Cerebellar cortex (tissue), 1 donor: ENCODE data around the gene CARMIL1.
"Not testable (repeated sequence)": the region's sequence is repeated elsewhere in the genome, so short reads cannot be mapped to it uniquely, and the experiment has no call there.

Experiments
- DNase-seq: peaks from one replicate; pipeline ENCODE4 v3.0.0-alpha.2; 2015; ENCODE audit warnings: low spot score

The CARMIL1 gene

DNA sequence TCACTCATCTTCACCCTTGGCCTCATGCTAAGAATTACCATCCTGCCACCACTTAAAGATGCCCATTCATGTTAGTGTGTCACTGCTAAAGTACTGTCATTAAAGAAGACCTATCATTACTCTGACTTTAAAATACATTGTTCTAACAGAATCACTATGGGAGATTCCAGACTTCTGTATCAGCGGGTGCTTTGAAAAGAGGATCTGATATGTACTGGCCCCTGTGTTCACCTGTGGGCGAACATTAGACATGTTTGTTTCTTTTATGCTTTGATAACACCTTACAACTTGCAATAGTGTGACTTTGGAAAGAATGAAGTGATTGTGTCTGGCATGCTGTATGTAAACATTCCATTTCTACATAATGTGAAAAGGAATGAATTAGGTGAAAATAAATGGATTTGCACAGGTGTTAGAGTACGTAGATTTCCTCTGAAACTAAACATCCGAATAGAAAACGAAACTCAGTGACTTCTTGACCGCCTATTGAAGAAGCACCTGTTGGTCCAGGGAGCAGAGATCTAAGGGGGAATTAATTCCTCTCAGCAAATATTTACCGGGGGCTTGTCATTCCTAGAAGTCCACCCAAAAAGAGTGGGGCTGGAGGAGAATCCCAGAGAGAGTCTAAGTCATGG, 132.3 kb downstream of the CARMIL1 start:
- no peak for DNase-seq

DNA sequence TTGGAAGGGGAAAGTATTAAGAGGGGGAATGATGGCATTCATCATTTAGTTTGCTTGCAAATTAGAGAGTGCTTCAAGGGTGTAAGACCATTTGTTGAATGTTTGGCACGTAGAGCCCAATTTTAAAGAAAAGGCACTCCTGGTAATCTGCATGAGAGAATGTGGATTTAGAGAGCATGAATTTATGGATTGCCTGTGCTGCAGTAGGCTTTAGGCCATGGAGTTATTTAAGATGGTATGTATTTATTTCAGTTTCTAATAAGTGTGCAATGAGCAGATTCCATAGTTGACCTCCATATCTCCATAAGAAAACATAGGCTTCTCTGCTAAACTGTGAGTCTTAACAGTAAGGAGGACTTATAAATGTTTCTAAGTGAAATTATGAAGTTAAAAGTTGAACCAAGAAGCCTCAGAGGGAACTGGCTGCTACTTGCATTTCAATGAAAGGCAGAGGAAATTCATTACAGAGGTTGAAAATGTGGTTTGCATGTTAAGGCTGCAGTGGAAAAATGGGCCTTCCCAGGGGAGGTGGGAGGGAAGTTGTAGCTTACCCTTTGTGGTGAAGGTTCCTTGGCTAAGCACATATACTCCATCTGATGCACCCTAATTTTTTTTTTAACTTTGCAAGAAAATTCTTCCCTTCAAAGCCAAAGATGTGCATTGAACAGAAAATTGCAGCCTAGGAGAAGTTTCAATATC, 134.2 kb downstream of the CARMIL1 start:
- DNase-seq = no peak

DNA sequence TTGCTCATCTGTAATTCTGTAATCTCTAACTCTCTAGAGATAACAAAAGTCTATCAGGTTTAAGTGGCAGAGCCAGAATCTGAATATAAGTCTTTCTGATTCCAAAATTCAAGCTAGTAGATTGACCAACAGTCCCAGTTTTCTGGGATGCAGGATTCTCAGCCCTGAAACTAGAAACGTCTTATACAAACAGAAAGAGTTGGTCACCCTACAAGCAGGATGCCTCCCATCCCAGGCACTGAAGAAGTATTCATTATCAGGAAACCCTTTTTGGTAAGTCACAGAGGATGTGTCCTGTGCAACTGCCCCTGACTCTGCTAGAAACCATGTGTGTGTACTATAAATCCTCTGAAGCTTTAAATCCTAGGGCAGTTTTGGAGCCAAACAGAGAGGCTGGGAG, 135.0 kb downstream of the CARMIL1 start:
- DNase-seq = no peak

DNA sequence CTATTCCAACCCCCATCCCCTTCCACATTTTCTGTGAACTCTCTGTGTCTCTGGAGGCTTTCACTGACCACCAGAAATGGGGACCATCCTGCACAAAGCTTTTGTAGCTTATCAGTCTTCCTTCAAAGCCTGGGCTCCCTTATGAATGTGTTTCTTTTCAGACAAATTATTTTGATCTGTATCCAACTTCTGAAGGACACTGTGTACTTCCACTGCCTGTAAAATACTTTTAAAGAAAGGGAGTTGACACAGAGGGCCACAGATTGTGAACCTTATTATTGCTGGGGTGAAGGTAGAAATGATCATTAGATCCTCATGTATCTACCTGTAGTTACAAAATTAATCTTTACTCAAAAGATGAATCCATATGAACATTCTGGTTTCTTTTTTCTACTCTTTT, 135.6 kb downstream of the CARMIL1 start:
- no peak for DNase-seq

DNA sequence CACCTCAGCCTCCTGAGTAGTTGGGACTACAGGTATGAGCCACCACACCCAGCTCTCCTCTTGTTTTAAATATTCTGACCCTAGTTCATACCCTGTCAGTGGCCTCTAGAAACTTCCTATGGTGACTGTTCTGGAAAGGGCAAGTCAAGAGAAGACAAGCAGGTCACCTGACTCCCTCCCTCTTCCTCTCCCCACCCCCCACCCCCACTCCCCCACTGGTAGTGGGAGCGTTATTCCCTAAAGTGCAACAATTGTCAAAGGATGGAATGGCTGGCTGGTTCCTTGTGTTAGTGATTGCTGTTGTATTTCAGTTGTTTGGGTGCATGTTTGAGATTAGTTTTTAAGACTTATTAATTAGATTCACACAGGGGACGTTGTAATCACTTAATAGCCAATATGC, 136.1 kb downstream of the CARMIL1 start:
- DNase-seq = no peak

DNA sequence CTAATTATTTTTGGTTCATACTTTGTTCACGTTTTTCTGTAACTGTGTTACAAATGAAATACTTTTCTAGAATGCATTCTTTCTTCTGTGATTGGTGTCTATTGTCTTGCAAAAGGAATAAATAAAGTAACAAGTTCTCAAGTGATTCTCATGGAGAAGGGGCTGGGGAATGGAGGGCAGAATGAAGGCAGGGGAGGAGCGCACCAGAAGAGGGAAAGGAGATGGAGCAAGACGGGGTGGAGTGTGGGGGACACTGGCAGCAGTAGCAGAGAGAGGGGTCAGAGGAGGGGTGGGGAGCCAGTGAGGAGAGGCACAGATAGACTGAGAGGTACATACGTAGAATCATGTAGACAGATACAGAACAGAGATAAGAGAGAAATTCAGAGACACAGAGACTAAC, 136.5 kb downstream of the CARMIL1 start:
- DNase-seq = no peak

DNA sequence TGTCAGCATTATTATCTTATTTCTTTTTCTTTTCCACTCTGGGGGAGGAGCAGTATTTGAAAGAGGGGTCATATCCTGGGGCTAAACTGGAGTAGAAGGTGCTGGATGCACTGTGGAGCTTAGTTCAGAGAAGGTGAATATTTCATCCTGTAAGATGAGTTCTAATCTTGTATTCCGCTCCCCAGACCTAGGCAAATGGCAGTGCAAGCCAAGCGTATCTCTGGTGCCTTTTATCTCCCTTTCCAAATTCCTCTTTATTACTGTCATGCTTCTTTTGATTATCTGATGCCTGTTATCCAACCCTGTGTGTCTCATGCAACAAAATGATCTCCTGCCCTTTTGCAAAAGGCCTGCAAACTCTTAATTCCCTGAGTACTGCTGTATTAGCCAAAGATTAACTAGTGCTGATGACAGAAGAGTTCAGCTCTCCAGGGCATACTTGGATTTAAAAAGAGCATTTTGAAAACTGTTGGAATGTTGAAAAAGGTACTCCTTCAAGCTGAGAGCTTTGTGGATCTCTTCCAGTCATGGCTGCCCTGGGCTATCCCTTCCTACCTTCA, 138.0 kb downstream of the CARMIL1 start:
- DNase-seq = no peak

DNA sequence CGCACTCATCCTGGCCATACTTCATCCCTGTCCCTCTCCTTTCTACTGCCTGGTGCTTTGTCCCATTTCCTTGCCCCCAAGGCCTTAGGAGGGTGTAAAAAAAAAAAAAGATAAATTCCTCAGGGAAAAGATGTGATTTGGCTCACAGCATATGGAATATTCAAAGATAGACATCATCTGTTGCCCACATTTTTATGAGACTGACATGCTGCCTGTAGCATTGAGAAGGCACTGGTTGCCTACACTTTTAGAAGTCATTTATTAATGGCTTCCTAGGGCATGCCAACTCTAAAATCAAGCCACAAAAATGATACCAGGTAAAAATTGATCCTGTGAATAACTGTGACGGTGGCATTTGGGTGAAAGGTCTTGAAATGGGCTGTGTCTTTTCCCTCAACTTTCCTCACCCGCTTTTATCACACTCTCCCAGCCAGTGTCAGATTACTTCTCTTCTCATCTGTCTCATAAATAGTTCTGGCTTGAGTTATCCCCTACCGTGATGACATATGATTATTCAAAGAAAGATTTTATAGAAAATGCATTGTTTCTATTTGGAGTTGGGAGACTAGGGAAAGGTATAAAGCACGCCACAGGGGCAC, 139.4 kb downstream of the CARMIL1 start:
- no peak for DNase-seq

DNA sequence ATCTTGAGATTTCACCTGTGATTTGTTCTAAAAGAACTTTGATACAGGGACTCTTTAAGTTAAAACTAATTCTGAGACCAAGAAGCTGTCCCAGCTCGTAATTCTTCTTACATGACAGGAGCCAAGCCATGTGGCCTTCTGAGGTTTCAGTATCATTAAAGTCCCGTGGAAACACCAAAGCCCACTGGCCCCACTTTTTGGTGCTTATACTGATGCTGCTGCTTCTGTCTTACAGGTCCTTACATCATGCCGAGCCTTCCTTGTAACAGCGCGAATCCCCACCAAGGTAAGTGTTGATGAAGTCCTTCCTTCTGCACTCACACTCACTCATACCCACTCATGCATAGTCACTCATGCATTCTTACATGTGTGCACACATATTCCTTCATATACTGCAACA, 140.7 kb downstream of the CARMIL1 start:
- no peak for DNase-seq

DNA sequence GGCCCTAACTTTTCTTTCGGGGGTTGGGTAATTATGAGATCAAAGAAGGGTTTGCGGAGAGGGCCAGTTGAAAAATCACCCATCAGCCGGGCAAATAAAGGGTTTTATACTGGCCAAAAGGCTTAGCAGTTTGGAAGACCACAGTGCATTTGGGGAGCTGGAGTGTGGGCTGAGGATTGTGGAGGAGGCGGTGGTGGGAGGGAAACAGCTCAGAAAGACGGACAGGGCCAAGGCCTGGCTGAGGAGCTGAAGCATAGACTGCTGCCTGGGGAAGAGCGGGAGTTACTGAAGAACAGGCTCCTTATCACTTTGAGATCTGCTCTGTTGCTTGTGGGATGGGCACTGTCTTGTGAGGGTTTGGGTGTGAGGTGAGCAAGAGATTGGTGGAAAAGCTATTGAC, 144.2 kb downstream of the CARMIL1 start:
- no peak for DNase-seq

DNA sequence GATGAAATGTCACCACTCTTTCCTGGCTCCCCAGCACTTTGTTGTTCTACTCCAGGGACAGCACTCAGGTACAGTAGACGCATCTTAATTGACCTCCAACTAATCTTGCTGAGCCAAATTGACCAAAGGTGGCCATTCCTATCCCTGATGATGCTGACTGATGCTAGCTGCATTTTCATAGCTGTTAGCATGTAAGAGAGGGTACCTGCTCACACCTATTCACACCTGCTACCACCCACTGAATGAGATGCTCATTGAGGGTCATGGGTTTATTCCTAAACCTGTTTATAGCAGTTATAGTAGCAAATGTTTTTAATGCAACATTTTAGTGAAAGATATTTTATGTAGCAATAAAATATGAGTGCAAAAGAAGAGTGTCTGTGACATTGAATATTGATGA, 145.1 kb downstream of the CARMIL1 start:
- DNase-seq = no peak

DNA sequence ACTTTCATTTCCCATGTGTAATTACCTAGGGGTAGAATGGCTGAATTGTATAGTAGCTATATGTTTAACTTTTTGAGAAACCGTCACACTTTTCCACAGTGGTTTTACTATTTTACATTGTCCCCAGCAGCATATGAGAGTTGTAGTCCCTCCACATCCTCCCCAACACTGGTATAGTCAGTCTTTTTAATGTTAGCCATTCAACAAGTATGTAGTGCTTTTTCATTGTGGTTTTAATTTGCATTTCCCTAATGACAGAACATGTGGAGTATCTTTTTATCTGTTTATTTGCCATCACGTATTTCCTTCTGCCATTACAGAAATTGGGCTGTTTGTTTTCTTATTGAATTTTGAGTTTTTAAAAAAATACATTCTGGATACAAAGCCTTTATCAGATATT, 148.4 kb downstream of the CARMIL1 start:
- no peak for DNase-seq

DNA sequence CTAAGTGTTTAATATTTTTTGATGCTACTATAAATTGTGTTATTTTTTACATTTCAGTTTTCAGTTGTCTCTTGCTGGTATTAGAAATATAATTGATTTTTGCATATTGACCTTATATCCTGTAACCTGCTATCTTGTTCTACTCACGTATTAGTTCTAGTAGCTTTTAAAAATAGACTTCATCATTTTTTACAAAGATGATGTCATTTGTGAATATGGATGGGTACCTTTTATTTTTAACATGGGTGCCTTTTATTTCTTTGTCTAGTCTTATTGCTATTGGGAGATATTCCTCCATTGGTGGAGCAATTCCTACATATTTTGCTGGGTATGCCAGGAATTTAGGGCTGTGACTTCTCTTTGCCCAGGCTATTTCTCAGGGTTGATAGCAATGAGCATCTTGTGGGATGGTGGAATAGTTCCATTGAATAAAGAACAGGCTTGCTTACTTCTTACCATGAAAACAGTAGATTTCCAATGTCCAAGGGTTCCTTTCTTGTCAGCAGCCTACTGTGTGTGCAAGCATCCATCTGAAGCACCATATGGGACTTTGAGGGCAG, 149.7 kb downstream of the CARMIL1 start:
- no peak for DNase-seq

DNA sequence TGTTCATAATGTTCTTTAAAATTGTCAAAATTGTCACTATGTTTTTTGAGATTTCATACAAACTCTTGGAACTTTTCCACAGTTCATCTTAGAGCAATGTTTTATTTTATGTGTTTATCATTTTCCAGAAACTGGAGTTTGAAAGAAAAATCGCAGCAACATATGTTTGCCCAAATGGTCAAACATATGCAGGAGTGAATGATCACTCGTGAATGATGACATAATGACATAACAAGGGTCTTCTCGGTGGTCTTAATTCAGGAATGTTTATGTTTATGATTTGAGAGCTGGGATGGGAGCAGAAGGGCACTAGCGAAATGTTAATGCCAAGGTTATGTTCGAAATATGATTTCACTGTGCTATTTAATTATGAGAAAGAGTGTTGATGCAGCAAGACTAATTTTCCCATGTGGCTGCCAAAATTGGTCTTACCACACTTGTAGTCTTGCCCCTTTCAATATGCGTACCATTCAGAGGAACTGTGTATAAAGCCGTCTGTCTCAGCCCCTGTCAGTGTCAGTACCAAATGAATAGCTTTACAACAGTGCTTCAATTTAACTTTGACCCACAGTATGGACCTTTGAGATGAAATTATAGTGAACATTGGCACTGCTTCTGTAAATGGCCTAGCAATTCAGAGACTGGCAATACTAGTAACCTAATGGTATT, 152.3 kb downstream of the CARMIL1 start:
- DNase-seq = no peak

DNA sequence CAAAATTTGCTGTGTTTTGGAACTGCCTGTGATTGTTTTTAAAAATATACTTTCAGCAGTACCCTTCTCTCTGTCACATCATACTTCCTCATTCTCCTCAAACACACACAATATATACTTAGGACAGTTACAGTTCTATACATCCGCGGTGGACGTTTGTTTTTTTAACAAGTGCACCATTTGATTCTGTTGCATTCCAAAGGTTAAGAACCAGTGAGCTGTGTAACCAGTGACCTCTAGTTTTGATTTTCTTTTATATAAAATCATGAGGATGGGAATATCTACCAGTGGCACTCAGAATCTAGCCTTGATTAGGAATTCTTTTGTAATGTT, 152.8 kb downstream of the CARMIL1 start:
- DNase-seq = no peak

DNA sequence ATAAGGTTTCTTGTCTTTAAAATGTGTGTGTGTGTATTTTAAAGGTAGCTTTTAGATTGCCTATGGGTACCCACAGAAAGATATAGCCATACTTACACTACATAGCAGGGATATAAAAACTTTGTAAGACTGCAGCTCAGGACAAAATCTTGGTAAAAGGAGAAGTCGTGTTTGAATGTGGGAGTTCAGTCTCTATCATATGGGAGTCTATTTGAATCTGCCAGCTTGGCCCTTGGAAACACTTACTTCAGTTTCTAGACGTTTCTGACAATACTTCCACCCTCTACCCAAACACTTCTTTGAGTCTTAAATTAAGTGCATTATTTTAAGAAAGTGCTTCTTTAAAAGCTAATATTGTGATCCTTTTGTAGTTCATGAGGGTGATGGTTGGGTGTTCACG, 155.7 kb downstream of the CARMIL1 start:
- DNase-seq = no peak

DNA sequence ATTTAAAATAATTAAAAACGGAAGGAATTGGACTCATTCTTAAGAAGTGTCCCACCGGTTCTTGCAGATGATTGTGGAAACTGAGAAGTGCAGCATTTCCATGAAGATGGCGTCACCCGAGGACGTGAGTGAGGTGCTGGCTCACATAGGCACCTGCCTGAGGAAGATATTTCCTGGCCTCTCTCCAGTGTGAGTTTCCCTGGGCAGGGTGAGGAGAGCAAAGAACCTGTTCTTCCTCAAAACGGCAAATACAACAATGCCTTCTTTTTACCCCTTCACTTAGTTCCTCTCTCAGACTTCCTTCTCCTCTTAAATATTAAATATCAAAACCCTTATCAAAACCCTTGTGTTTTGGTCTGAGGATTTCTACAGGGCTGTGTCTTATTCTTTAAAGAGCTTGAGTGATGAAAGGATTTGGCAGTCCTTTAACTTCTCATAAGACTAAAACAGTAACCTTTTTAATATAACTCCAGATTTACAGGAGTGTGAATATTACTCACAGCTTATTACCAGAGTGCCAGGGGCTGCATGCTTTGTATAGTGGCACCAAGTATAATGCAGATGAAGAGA, 156.3 kb downstream of the CARMIL1 start:
- DNase-seq = no peak

DNA sequence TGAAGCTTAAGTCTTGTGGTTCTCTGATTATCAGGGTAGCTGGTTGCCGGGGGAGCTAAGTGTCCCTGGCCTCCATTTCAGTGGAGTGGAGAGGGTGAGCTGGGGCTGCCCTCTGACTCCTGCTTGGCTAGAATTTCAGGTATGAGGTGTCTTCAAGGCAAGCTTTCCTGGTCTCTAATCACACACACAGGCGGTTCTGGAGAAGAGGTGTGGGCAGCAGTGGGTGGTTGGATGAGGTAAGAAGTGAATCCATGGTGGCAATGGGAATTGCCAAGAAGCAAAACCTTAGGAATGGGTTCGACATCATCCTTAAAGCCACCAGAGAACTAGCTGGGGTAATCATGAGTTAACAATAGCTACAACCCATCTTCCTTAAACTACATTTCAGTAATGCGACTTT, 157.6 kb downstream of the CARMIL1 start:
- no peak for DNase-seq

DNA sequence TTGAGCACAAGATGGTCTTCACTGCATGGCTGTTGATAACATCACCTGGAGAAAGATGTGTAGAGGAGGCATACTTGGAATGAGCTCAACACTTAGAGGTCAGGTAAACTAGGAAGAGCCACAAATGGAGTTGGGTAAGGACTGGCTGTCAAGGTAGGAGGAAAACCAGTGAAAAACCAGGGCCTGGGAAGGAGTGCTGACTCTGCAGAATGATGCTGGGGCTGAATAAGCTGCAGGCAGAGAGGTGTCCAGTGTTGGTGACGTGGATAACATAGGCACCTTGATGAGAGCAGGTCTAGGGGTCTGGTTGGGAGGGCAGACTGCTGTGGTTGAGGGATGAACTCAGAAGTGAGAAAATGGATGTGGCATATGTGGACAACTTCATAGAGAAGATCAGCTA, 160.2 kb downstream of the CARMIL1 start:
- no peak for DNase-seq

DNA sequence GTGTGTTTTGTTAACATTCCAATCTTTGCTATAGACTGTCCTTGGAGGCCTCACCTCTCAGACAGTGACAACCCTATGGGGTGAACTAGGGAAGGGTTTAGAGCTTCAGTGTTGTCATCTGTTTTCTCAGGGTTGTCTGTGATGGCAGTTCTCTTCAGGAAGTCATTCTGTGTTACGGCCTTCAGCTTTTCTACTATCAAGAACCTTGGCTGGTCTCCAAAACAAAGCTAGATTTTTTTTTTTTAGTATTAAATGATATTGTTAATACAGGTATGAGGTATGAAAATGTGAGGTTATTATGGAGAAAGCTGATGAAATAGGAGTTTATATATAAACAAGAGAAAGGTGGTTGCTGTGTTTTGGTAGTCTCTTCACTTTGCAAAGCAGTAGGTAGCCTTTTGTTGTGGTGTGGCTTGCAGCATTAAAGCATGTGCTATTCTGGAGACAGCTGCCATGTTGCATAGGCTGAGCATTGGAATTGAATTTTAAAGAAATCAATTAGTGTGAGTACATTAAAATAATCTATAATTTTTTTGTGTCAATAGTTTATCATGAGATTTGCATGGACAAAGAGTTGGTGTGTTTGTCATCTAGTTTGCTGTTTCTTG, 162.6 kb downstream of the CARMIL1 start:
- DNase-seq = no peak

DNA sequence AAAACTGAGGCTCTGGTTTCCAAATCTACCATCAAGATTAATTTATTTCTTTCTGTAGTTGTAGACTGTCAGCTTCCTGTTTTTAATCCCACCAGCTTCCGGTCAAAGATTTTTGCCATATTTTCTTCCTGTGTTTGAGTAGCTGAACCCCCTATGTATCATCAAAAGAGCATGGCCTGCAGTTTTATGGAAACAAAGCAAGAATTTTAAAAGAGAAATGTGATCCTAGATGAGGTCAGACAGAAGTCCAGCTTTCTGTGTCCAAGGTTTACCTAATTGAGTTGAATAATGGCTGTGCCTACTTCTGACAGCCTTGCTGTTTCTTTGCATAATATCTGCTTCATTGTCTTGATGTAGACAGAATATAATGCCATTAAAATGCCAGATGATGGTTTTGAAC, 163.7 kb downstream of the CARMIL1 start:
- DNase-seq = no peak

DNA sequence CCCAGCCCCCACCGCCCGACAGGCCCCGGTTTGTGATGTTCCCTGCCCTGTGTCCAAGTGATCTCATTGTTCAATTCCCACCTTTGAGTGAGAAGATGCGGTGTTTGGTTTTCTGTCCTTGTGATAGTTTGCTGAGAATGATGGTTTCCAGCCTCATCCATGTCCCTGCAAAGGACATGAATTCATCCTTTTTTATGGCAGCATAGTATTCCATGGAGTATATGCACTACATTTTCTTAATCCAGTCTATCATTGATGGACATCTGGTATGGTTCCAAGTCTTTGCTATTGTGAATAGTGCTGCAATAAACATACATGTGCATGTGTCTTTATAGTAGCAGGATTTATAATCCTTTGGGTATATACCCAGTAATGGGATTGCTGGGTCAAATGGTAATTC, 165.3 kb downstream of the CARMIL1 start:
- DNase-seq = not testable (repeated sequence)
